ENCODE results near the gene GPR12.
A peak's percentile ranks its signal among the peaks of the same experiment; 100 is the strongest.

GPR12 gene

DNA sequence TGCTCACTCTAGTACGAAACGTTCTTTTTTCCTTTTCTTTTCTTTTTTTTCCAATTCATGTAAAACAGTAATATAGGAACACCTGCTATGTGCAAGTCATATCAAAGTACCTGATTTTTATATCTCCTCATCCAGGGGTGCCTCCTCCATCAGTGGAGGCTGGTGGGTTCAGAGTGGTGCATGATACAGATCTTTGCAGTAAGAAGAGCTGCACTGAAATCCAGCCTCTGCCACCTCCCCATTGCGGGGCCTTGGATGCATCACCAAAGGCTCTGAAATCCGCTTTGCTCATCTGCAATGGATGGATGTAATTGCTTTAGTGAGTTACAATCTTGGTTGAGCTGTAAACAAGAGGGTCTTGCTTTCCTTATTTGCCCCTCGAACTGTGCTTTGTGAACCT, 38.3 kb downstream of the GPR12 start:
- DNase-seq (ENCODE audit: insufficient read length, low spot score): no peak
- TF ChIP-seq PAX5 (IDR thresholded peaks at IDR 0.05; ENCODE audit: insufficient read depth, low read length, severe bottlenecking): no peak
- no peak for TF ChIP-seq POLR2A (IDR thresholded peaks at IDR 0.05; ENCODE audit: low read depth, low read length)
- TF ChIP-seq POLR2AphosphoS5 (IDR thresholded peaks at IDR 0.05; ENCODE audit: low read depth, low read length): no peak
- TF ChIP-seq SPI1 (IDR thresholded peaks at IDR 0.05; ENCODE audit: low read depth, low read length): no peak
- no peak for TF ChIP-seq POU2F2 (IDR thresholded peaks at IDR 0.05; ENCODE audit: low read depth, low read length)
- TF ChIP-seq TAF1 (IDR thresholded peaks at IDR 0.05; ENCODE audit: low read depth, low read length): no peak
- no peak for FAIRE-seq

DNA sequence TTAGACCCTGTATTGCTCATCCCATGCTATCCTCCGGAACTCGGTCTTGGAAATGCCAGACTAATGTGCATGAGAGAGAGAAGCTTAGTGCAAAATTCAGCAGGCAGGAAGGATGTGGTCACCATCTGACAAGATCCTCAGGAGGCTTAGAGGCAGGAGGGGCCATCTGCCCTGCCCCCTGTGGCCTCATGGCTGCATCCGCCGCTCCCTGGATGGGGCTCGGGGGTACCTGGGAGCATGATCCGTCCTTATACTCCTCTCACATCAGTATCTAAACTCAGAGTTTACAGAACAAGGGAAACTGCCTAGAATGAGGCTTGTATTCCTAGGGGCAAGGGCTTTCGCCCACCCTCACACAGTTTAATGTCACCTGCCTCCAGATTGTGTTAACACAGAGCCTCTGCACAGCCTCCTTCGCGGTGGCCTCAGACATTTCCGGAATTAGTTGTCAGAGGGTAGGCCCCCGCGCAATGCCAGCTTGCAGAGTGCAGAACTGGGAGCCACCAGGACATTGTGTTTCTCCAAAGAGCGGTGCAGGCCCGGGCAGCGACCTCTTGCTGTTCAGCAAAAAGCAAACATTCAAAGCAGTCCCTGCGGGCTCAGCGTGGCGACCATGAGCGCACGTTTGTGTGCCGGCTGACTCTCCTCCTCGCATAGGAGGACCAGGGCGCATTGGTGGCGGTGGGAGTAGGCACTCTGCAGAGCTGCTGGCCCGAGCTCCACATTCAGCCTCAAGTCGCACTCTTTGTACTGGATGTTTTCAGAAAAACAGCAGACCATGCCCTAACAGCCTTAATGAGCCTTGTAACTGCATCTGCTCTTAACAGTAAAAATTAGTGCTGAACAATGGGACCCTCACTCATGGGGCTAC, 39.1 kb downstream of the GPR12 start:
- peak; percentile 56 for FAIRE-seq
- TF ChIP-seq PAX5 (IDR thresholded peaks at IDR 0.05; ENCODE audit: insufficient read depth, low read length, severe bottlenecking) (no peak), POU2F2 (IDR thresholded peaks at IDR 0.05; ENCODE audit: low read depth, low read length) (no peak), POLR2A (IDR thresholded peaks at IDR 0.05; ENCODE audit: low read depth, low read length) (no peak), TAF1 (IDR thresholded peaks at IDR 0.05; ENCODE audit: low read depth, low read length) (no peak), SPI1 (IDR thresholded peaks at IDR 0.05; ENCODE audit: low read depth, low read length) (no peak), POLR2AphosphoS5 (IDR thresholded peaks at IDR 0.05; ENCODE audit: low read depth, low read length) (no peak)
- DNase-seq (ENCODE audit: insufficient read length, low spot score): no peak

DNA sequence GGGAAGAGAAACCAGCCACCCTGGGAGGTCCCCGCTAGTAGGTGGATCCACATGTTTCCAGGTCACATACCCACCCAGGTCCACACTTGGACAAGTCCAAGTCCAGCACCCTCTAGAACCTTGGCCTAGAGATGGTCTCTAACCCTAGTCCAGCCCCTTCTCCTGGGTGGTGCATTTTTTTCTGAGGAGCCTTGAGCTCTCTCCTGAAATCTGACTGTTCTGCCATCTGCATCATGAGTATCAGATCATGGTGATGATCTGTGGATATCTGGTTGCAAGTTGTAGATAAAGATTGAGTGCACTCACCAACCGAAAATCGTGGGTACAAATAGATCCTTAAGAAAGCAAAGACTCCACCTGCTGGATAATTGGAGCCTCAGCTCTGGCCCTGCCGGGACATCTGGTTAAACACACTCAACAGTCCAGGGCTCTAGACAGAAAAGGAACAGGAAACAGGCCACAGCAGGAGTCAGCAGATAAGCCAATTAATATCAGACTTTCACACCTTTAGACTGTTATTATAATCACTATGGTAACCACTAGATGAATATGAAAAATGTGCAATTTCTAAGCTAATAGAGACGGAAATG, 41.1 kb downstream of the GPR12 start:
- DNase-seq (ENCODE audit: insufficient read length, low spot score) (no peak), FAIRE-seq (no peak)
- TF ChIP-seq POLR2A (IDR thresholded peaks at IDR 0.05; ENCODE audit: low read depth, low read length) (no peak), TAF1 (IDR thresholded peaks at IDR 0.05; ENCODE audit: low read depth, low read length) (no peak), PAX5 (IDR thresholded peaks at IDR 0.05; ENCODE audit: insufficient read depth, low read length, severe bottlenecking) (no peak), POU2F2 (IDR thresholded peaks at IDR 0.05; ENCODE audit: low read depth, low read length) (no peak), POLR2AphosphoS5 (IDR thresholded peaks at IDR 0.05; ENCODE audit: low read depth, low read length) (no peak)

DNA sequence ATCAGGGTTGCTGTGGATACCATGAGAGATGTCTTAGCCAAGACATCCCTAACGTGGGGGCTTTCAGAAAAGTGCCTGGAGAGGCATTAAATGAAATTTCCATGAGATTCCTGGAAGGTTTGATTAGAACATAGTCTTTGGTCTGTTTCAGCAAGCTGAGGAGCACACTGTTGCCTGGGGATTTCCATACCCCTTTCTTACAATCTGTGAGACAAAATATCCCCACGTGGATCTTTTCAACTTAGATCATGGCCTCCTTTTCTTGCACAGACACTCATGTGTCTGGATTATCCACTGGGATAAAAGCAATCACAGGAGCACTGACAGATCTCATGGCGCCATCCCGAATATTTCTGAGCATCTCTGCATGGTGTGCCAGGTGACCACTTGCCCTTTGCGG, 41.7 kb downstream of the GPR12 start:
- FAIRE-seq (no peak), DNase-seq (ENCODE audit: insufficient read length, low spot score) (no peak)
- TF ChIP-seq TAF1 (IDR thresholded peaks at IDR 0.05; ENCODE audit: low read depth, low read length): no peak
- TF ChIP-seq SPI1 (IDR thresholded peaks at IDR 0.05; ENCODE audit: low read depth, low read length): no peak
- TF ChIP-seq POLR2AphosphoS5 (IDR thresholded peaks at IDR 0.05; ENCODE audit: low read depth, low read length): no peak
- TF ChIP-seq PAX5 (IDR thresholded peaks at IDR 0.05; ENCODE audit: insufficient read depth, low read length, severe bottlenecking): no peak
- TF ChIP-seq POLR2A (IDR thresholded peaks at IDR 0.05; ENCODE audit: low read depth, low read length): no peak
- TF ChIP-seq POU2F2 (IDR thresholded peaks at IDR 0.05; ENCODE audit: low read depth, low read length): no peak

DNA sequence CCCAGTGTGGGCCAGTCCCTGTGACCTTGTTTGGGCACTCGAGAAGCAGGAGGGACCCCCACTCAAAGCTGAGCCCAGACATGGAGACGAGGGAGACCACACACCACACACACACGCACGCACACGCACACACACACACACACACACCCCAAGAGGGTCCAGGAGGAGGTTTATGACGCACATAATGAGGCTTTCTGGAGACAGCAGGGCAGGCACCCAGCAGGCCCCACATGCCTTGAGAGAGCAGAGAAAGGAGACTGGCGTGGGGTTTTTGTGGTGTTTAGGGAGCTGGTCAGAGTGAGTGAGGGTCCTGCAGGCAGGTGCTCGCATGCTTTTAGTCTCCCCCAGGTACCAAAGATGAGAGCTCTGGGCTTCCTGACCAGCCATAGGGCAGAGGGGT, 42.4 kb downstream of the GPR12 start:
- DNase-seq (ENCODE audit: insufficient read length, low spot score) (no peak), FAIRE-seq (no peak)
- no peak for TF ChIP-seq POLR2AphosphoS5 (IDR thresholded peaks at IDR 0.05; ENCODE audit: low read depth, low read length)
- no peak for TF ChIP-seq TAF1 (IDR thresholded peaks at IDR 0.05; ENCODE audit: low read depth, low read length)
- no peak for TF ChIP-seq POU2F2 (IDR thresholded peaks at IDR 0.05; ENCODE audit: low read depth, low read length)
- no peak for TF ChIP-seq PAX5 (IDR thresholded peaks at IDR 0.05; ENCODE audit: insufficient read depth, low read length, severe bottlenecking)
- TF ChIP-seq POLR2A (IDR thresholded peaks at IDR 0.05; ENCODE audit: low read depth, low read length): no peak
- no peak for TF ChIP-seq SPI1 (IDR thresholded peaks at IDR 0.05; ENCODE audit: low read depth, low read length)

DNA sequence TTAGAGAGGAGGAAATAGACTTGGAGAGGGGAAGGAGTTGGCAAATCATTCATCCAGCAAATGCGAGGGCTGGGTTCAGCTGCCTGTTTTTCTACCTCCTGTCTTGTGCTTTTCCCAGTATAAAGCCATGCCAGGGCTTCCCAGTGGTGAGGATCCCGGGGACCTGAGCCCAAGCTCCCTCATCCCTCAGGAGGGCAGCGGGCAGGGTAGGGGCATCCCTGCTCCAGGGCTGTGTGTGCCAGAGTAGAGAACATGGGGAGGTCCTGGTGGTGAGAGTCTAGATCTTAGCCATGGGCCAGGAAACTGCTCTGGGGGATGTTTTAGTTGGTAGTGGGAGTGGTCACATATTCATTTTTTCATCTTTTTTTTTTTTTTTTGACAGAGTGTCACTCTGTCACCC, 43.6 kb downstream of the GPR12 start:
- TF ChIP-seq TAF1 (IDR thresholded peaks at IDR 0.05; ENCODE audit: low read depth, low read length): no peak
- TF ChIP-seq POLR2AphosphoS5 (IDR thresholded peaks at IDR 0.05; ENCODE audit: low read depth, low read length): no peak
- no peak for TF ChIP-seq POLR2A (IDR thresholded peaks at IDR 0.05; ENCODE audit: low read depth, low read length)
- no peak for TF ChIP-seq SPI1 (IDR thresholded peaks at IDR 0.05; ENCODE audit: low read depth, low read length)
- TF ChIP-seq POU2F2 (IDR thresholded peaks at IDR 0.05; ENCODE audit: low read depth, low read length): no peak
- TF ChIP-seq PAX5 (IDR thresholded peaks at IDR 0.05; ENCODE audit: insufficient read depth, low read length, severe bottlenecking): no peak
- DNase-seq (ENCODE audit: insufficient read length, low spot score): no peak
- no peak for FAIRE-seq

DNA sequence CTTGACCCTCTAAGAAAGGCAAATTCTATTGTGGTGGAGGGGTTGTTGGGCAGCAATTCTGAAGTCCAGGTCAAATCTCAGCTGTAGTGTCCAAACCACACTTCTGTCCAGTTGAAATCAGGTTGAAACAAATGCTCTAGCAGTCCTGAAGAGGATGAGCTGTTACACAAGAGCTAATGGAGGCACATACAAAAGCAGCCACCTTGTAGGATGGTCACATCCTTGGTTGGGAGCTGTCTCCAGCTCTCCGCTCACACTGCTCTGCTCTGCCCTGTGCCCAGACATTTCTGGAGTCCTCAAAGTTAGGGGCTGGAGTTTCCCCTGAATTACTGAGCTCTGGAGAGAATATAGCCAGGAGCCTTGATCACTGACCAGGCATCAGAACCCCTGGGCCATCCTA, 47.2 kb downstream of the GPR12 start:
- DNase-seq (ENCODE audit: insufficient read length, low spot score) (no peak), FAIRE-seq (no peak)
- TF ChIP-seq PAX5 (IDR thresholded peaks at IDR 0.05; ENCODE audit: insufficient read depth, low read length, severe bottlenecking) (no peak), POLR2A (IDR thresholded peaks at IDR 0.05; ENCODE audit: low read depth, low read length) (no peak), POU2F2 (IDR thresholded peaks at IDR 0.05; ENCODE audit: low read depth, low read length) (no peak), SPI1 (IDR thresholded peaks at IDR 0.05; ENCODE audit: low read depth, low read length) (no peak), TAF1 (IDR thresholded peaks at IDR 0.05; ENCODE audit: low read depth, low read length) (no peak), POLR2AphosphoS5 (IDR thresholded peaks at IDR 0.05; ENCODE audit: low read depth, low read length) (no peak)

DNA sequence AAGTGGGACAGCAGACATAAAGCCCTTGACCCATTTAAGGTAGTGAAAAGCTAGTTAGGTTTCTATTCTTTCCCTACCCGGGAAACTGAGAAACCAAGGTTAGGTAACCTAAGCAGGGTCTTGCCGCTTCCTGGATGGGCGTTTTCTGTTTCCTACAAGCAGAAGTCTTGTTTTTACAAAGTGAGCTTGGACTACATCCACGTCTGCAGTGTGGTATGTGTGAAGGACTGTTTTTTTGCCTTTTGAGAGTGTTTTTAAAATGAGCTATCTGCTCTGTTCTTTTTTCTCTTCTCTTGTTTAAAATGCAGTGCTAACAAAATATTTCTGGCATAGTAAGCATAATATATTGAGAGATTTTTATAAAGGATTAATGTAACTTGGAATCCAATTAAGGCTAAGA, 49.4 kb downstream of the GPR12 start:
- TF ChIP-seq POLR2A (IDR thresholded peaks at IDR 0.05; ENCODE audit: low read depth, low read length) (no peak), POLR2AphosphoS5 (IDR thresholded peaks at IDR 0.05; ENCODE audit: low read depth, low read length) (no peak), TAF1 (IDR thresholded peaks at IDR 0.05; ENCODE audit: low read depth, low read length) (no peak), SPI1 (IDR thresholded peaks at IDR 0.05; ENCODE audit: low read depth, low read length) (no peak), PAX5 (IDR thresholded peaks at IDR 0.05; ENCODE audit: insufficient read depth, low read length, severe bottlenecking) (no peak), POU2F2 (IDR thresholded peaks at IDR 0.05; ENCODE audit: low read depth, low read length) (no peak)
- DNase-seq (ENCODE audit: insufficient read length, low spot score) (no peak), FAIRE-seq (no peak)

DNA sequence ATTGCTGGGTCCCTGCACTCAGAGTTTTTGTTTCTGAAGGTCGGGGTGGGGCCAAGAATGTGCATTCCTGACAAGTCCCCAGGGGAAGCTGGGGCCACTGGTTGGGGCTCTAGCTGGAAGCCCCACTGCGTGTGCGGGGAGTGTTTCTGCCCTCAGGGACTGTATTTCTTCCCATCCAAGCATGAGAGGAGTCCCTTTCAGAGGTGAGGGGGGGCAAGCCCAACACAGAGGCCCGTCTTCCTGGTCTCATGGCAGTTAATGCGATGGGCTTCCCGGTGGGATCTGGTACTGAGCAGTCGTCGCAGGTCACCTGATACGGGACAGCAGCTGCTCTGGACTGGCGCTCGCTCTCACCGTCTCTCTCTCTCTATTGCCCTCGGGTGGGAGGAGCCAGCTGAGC, 50.4 kb downstream of the GPR12 start:
- FAIRE-seq: no peak
- DNase-seq (ENCODE audit: insufficient read length, low spot score): no peak
- TF ChIP-seq TAF1 (IDR thresholded peaks at IDR 0.05; ENCODE audit: low read depth, low read length): no peak
- TF ChIP-seq POLR2AphosphoS5 (IDR thresholded peaks at IDR 0.05; ENCODE audit: low read depth, low read length): no peak
- no peak for TF ChIP-seq POU2F2 (IDR thresholded peaks at IDR 0.05; ENCODE audit: low read depth, low read length)
- no peak for TF ChIP-seq POLR2A (IDR thresholded peaks at IDR 0.05; ENCODE audit: low read depth, low read length)
- no peak for TF ChIP-seq SPI1 (IDR thresholded peaks at IDR 0.05; ENCODE audit: low read depth, low read length)
- no peak for TF ChIP-seq PAX5 (IDR thresholded peaks at IDR 0.05; ENCODE audit: insufficient read depth, low read length, severe bottlenecking)

All from GM12891 (cell line).